GM19467 (cell line): ENCODE results near the gene NAA35.

Experiments
- ATAC-seq: cut with Tn5 transposase; IDR thresholded peaks from one replicate; pipeline ENCODE4 v1.9.1; 2021; ENCODE audit warnings: mild to moderate bottlenecking, moderate library complexity; ENCODE audit not compliant: unreplicated experiment

The NAA35 gene

DNA sequence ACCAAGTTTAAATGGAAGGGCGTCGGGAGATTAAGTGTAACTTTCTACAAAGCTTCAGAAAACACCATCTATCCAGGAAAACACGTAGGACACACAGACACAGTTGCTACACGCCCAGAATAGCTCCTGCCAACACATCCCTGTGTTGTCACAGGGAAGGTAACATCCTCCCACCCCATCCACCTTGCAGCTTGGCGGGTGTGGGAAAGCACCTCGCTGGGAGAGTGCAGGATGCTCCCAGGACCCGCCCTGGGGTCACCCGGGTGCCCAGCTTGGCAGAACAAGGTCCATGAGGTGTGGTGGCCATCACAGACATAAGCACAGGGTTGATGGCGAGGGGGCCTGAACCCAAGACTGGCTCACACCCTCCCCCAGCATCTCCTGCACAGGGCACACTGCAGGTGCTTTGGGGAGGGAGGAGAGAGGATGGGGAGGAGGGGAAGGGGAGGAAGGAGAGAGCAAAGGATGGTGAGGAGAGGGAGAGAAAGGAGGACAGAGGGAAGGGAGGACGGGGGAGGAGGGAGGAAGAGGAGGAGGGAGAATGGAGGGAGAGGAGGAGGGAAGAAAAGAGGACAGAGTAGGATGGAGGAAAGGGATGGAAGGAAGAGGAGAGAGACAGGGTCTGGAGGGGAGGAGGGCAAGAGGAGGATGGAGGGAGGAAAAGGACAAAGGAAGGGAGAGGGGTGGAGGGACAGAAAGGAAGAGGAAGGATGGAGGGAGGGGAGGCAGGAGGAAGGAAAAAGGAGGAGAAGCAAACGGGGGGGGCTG, 121.2 kb downstream of the NAA35 start:
- ATAC-seq, result no peak

DNA sequence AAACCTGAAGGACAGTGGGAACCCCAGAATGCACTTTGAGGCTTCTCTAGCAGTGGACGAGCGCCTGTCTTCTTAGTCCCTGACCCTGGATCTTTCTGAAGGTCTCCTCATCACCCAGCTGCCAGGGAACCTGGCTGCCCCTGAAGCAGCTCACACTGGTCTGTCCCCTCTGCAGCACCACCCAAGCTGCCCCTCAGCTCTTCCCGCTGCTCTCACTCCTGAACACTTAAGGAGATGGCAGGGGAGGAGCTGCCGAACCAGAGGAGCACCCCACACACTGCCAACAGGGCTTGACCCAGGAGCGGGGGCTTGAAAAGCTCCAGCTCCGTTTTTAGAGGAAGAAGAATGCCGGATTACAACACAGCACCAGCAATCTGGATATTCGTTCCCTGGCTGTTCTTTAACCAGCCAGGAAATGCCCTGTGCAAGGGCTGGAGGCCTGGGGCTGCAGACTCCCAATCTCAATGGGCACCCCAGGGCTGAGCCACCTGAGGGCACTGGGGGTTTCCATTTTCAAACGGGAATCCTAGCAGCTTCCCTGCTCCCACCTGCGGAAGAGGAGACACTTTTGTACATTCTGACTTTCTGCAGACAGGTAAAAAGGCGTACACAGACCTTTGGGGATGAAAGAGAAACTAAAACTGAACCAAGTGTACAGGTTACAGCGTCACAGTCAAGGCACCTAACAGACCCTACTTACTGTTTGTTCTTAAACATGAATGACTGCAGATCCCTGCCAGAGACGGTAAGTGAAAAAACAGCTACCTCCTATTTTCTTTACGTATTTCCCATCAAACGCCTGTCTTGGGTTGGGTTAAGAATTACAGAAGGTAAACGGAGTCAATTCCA, 122.1 kb downstream of the NAA35 start:
- no peak for ATAC-seq

DNA sequence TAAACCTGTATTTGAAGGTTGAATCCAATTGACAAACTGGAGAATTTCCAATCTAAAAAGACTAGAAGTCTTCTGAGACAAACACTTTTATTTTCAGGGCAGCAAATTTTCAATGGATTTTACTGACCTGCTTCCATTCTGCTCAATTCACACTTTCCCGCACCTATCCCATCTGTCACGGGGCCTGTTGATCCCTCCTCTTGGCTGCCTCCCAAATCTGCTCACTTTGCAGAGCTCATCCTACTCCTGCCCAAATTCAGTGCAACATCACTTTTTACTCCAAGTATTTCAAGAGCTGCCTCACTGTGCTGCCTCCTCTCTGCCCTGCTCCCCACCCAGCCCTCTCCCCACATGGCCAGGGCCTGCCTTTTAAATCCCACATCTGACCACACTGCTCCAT, 123.3 kb downstream of the NAA35 start:
- ATAC-seq, result no peak

DNA sequence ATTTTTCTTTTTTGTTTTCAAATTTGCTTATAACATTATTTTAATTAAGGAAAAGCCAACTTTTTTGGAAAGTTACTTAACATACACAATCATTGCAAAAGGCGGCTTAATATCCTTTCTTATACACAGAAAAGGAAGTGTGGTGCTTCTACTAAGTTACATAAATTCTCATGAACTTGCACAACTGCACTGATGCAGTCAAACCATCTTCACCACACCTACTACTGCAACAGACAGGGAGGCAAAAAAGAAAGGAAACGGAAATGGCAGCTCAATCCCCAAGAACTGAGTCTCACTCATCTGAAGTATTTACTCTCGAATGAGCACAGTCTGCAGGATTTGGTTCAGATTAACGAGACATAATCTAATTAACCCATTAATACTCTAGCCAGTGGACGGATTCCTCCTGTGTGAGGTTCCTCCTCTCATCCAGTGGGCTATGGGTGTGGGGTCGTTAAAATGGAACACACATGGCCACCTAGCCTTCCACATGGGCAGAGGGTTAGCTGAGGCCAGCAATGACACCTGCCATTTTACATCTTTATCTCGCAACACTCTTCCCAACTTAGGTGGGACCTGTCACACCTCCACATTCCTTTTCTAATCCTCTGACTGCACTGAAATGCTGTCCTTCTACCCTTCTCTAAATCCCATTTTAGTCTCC, 128.4 kb downstream of the NAA35 start:
- ATAC-seq, result no peak
